Astrocyte (in vitro differentiated cells and primary cell): Measurements from ENCODE around the gene PCED1B.

Experiments
- EZH2 ChIP-seq: IDR thresholded peaks from 2 replicates; pipeline ENCODE4 v1.6.1; 2012; ENCODE audit warnings: mild to moderate bottlenecking, low read length, inconsistent platforms; ENCODE audit not compliant: insufficient read depth
- TF ChIP-seq, protein P1 (sequence below): IDR thresholded peaks from 2 replicates; pipeline ENCODE4 v1.5.1; 2011; ENCODE audit warnings: low read depth, mild to moderate bottlenecking, inconsistent platforms, low read length, moderate library complexity; ENCODE audit not compliant: insufficient read depth

DNA sequence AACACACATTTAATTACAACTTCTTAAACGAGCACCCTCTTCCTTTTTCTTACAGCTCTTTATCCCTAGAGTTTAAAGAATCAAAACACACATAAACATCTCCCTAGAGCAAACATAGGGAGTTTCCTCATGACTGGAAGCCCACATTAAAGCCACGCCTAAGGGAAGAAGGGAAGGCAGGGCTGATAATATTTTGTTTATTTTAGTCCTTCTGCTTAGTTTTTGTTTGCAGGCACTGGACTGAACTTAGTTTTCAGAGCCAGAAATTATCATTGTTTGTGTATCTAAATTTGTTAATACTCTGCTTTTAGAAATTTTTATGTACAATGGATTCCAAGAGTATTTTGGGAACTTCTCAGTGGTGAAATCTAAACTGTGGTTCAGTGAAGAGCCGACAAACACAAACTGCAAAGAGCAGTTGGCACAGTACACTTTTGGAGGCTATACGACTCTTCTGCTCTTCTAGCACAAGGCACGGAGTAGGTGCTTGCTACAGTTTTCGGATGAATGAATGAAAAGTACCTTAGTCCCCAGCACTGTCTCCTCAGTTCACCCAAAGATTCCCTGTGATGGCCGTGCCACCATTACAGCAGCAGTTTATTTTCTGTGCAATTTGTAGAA, 18.0 kb downstream of the PCED1B start:
- TF ChIP-seq, protein P1, sequence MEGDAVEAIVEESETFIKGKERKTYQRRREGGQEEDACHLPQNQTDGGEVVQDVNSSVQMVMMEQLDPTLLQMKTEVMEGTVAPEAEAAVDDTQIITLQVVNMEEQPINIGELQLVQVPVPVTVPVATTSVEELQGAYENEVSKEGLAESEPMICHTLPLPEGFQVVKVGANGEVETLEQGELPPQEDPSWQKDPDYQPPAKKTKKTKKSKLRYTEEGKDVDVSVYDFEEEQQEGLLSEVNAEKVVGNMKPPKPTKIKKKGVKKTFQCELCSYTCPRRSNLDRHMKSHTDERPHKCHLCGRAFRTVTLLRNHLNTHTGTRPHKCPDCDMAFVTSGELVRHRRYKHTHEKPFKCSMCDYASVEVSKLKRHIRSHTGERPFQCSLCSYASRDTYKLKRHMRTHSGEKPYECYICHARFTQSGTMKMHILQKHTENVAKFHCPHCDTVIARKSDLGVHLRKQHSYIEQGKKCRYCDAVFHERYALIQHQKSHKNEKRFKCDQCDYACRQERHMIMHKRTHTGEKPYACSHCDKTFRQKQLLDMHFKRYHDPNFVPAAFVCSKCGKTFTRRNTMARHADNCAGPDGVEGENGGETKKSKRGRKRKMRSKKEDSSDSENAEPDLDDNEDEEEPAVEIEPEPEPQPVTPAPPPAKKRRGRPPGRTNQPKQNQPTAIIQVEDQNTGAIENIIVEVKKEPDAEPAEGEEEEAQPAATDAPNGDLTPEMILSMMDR = no peak
- TF ChIP-seq EZH2 = no peak
